Suprapubic skin (tissue), 4 donors: ENCODE measurements around the gene SEPTIN3. TPM values are rescaled to one million over a fixed set of nuclear protein-coding genes. Genes with fewer than 3 reads are reported as not detected.

Source experiments
- DNase-seq, 2 donors: peaks; one replicate each; pipeline ENCODE4 v3.0.0-alpha.2; 2019; ENCODE audit warnings: low spot score in 2 of 2
- H3K27ac ChIP-seq: fragments of 200-600 bp; sonication (generic); one replicate; pipeline ENCODE4 v1.5.1; 2019
- H3K27me3 ChIP-seq: fragments of 200-600 bp; sonication (generic); one replicate; pipeline ENCODE4 v1.5.1; 2019
- H3K36me3 ChIP-seq: fragments of 200-600 bp; sonication (generic); one replicate; pipeline ENCODE4 v1.5.1; 2019
- H3K4me1 ChIP-seq: fragments of 200-600 bp; sonication (generic); one replicate; pipeline ENCODE4 v1.5.1; 2019
- H3K4me3 ChIP-seq: fragments of 200-600 bp; sonication (generic); one replicate; pipeline ENCODE4 v1.5.1; 2019; ENCODE audit warnings: mild to moderate bottlenecking
- H3K9me3 ChIP-seq: fragments of 200-600 bp; sonication (generic); one replicate; pipeline ENCODE4 v1.5.1; 2019
- EP300 ChIP-seq: sonication (generic); formaldehyde crosslinking; IDR thresholded peaks from one replicate; pipeline ENCODE4 v1.6.1; 2017; ENCODE audit warnings: antibody characterized with exemption
- POLR2A ChIP-seq, 2 donors: fragments of 450-650 bp; IDR thresholded peaks; one replicate each; pipeline ENCODE4 v1.6.1; 2017; ENCODE audit warnings: antibody characterized with exemption in 2 of 2, mild to moderate bottlenecking in 2 of 2, moderate library complexity in 2 of 2
- POLR2AphosphoS5 ChIP-seq, 3 donors: sonication (generic); formaldehyde crosslinking; IDR thresholded peaks; one replicate each; pipeline ENCODE4 v1.6.1; 2017; ENCODE audit warnings: antibody characterized with exemption in 3 of 3
- WGBS: methylation state at CpG from one replicate; pipeline ENCODE4 v1.1.5; 2018; 5-methylcytosine and 5-hydroxymethylcytosine counted together
- total RNA-seq, 4 donors: library from RNA; depleted of rRNA; stranded (reverse); fragments of >200 nt; gene quantifications; one replicate each; pipeline ENCODE4 v1.1.0, GENCODE V29; 2016
- TF ChIP-seq, protein P1 (sequence below), 2 donors: fragments of 200-600 bp in 1 of 2; fragments of 450-650 bp in 1 of 2; sonication (generic) in 1 of 2; IDR thresholded peaks; one replicate each; pipeline ENCODE4 v1.5.1; 2016 to 2019; ENCODE audit warnings: antibody characterized with exemption in 2 of 2, mild to moderate bottlenecking in 1 of 2, moderate library complexity in 1 of 2

The SEPTIN3 gene
- total RNA-seq, 4 donors from 2014 or later = 1.1 to 2.7 (median 1.7) TPM

DNA sequence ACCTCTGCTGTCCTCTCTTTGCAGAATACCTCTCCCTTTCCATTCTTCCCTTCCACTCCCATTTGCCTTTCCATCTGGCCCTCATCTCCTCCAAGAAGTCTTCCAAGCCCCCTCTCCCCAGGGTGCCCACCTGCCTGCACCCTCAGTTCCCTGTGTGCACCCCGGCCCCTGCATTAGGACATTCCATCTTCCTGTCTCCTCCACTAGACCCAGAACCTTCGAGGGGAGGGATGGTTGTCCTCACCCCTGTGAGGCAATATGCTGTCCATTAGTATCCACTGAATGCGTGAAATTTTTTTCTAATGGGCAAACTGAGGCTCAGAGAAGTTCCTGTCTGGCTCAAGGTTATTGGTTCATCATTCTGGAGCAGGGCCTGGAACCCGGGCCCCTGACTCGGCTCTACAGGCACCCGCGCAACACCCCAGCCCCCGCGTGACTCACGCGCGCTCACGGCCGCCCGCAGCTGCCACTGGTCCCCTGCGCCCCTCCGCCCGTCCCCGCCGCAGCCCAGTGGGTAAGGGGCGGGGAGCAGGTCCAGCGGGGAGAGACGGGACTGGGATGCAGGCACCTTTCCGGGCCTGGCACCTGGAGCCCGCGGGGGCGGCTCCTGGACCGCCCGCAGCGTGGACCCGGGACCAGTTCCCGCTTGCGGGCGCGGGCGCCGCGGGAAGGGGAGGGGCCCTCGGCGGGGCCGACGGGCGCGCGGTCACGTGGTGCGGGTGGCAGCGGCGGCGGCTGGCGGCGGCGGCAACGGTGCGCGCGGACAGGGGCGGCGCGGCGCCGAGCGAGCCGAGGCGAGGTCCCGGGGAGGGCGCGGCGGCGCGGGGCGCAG lies 7.0 kb downstream of the SEPTIN3 start:
- WGBS = 30% methylated on average over 3 of the region's 72 CpGs

DNA sequence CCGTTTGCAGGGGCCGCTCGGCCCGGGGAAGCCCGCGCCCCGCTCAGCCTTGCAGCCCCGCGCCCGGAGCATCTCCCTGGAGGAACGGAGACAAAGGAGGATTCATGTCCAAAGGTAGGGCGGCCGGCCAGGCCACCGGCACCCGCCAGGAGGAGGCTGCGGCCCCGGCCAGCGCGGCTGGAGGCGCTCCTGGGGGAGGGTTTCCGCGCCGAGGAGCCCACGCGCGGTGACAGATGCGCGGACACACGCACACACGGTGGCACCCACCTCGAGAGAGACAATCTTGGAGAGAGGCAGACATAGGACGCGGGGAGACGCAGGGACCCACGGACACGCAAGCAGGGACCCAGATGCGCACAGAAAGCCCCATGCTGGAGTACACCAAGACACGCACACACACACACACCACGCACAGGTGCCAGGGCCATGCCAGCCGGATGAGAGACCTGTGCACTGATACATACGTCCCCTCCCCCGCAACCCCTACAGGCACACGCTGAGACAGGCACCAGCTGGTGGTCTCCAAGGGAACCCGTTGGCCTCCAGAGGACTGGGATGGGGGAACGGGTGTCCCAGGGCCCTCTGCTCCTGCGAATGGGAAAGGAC lies 7.8 kb downstream of the SEPTIN3 start:
- DNase-seq = no peak
- Histone ChIP-seq H3K27me3 (peaks cover 56% of the 10 kb centered on the region), H3K27ac (no peak overlapping the region), H3K36me3 (no peaks in the 10 kb centered on the region), H3K4me1 (peaks cover 19% of the 10 kb centered on the region), H3K9me3 (no peaks in the 10 kb centered on the region), H3K4me3 (peak overlapping the region; percentile 53)
- TF ChIP-seq POLR2A (IDR thresholded peaks at IDR 0.05) (no peak), POLR2AphosphoS5 (IDR thresholded peaks at IDR 0.05) (no peak), EP300 (no peak)
- TF ChIP-seq, protein P1, sequence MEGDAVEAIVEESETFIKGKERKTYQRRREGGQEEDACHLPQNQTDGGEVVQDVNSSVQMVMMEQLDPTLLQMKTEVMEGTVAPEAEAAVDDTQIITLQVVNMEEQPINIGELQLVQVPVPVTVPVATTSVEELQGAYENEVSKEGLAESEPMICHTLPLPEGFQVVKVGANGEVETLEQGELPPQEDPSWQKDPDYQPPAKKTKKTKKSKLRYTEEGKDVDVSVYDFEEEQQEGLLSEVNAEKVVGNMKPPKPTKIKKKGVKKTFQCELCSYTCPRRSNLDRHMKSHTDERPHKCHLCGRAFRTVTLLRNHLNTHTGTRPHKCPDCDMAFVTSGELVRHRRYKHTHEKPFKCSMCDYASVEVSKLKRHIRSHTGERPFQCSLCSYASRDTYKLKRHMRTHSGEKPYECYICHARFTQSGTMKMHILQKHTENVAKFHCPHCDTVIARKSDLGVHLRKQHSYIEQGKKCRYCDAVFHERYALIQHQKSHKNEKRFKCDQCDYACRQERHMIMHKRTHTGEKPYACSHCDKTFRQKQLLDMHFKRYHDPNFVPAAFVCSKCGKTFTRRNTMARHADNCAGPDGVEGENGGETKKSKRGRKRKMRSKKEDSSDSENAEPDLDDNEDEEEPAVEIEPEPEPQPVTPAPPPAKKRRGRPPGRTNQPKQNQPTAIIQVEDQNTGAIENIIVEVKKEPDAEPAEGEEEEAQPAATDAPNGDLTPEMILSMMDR (IDR thresholded peaks at IDR 0.05) = no peak
- 10% methylated on average over 13 of the region's 46 CpGs for WGBS

More for the DNA sequence above, 7.0 kb downstream of the SEPTIN3 start:
- Histone ChIP-seq H3K4me3 (peak overlapping the region; percentile 53), H3K27ac (no peak overlapping the region), H3K4me1 (peaks cover 19% of the 10 kb centered on the region), H3K9me3 (no peaks in the 10 kb centered on the region), H3K27me3 (peaks cover 61% of the 10 kb centered on the region), H3K36me3 (no peaks in the 10 kb centered on the region)
- TF ChIP-seq EP300 = no peak
- TF ChIP-seq, protein P1 (IDR thresholded peaks at IDR 0.05) = no peak
- no peak for DNase-seq

GRCh38 chr22:41978732-41979131 lies 9.5 kb downstream of the SEPTIN3 start:
- H3K4me1 ChIP-seq = peaks cover 19% of the 10 kb centered on the region
- no peaks in the 10 kb centered on the region for H3K9me3 ChIP-seq
- H3K36me3 ChIP-seq = no peaks in the 10 kb centered on the region
- H3K4me3 ChIP-seq = no peak overlapping the region
- TF ChIP-seq, protein P1 (IDR thresholded peaks at IDR 0.05) = no peak
- TF ChIP-seq POLR2AphosphoS5 (IDR thresholded peaks at IDR 0.05) (no peak), EP300 (no peak), POLR2A (IDR thresholded peaks at IDR 0.05) (no peak)
- no peak for DNase-seq
- H3K27me3 ChIP-seq = peaks cover 42% of the 10 kb centered on the region
- WGBS = 80% methylated on average over 1 of the region's 1 CpG
- H3K27ac ChIP-seq = no peak overlapping the region

- WGBS = 58% methylated on average over 8 of the region's 9 CpGs
- DNase-seq = no peak
Observed at GRCh38 chr22:41979423-41980250, 10.4 kb downstream of the SEPTIN3 start.

GRCh38 chr22:41982865-41983264 lies 13.6 kb downstream of the SEPTIN3 start:
- peaks cover 3% of the 10 kb centered on the region for H3K4me1 ChIP-seq
- 78% methylated on average over 5 of the region's 5 CpGs for WGBS
- no peaks in the 10 kb centered on the region for H3K36me3 ChIP-seq
- no peak for DNase-seq
- H3K27ac ChIP-seq = no peak overlapping the region
- no peaks in the 10 kb centered on the region for H3K9me3 ChIP-seq
- peaks cover 4% of the 10 kb centered on the region for H3K27me3 ChIP-seq
- H3K4me3 ChIP-seq = no peak overlapping the region
- TF ChIP-seq POLR2AphosphoS5 (IDR thresholded peaks at IDR 0.05) = no peak
- TF ChIP-seq, protein P1 (IDR thresholded peaks at IDR 0.05) = no peak
- TF ChIP-seq POLR2A (IDR thresholded peaks at IDR 0.05) = no peak
- no peak for TF ChIP-seq EP300

More at GRCh38 chr22:41979423-41980250, 10.4 kb downstream of the SEPTIN3 start:
- Histone ChIP-seq H3K4me1 (peaks cover 19% of the 10 kb centered on the region), H3K9me3 (no peaks in the 10 kb centered on the region), H3K4me3 (no peak overlapping the region), H3K27ac (no peak overlapping the region), H3K36me3 (no peaks in the 10 kb centered on the region), H3K27me3 (peaks cover 34% of the 10 kb centered on the region)
- TF ChIP-seq POLR2AphosphoS5 (IDR thresholded peaks at IDR 0.05) (no peak), EP300 (no peak)
